Neural cell (in vitro differentiated cells): ENCODE measurements around the gene COQ2.

Experiments used
- CTCF ChIP-seq: fragments of 450-650 bp; IDR thresholded peaks from 2 replicates; pipeline ENCODE4 v1.5.1; 2014; ENCODE audit warnings: antibody characterized with exemption, mild to moderate bottlenecking, moderate library complexity; ENCODE audit not compliant: poor library complexity, severe bottlenecking
- EP300 ChIP-seq: fragments of 450-650 bp; conservative IDR thresholded peaks from 2 replicates; pipeline ENCODE4 v1.6.1; 2014; ENCODE audit warnings: antibody characterized with exemption, mild to moderate bottlenecking, moderate library complexity; ENCODE audit not compliant: poor library complexity, severe bottlenecking
- REST ChIP-seq: IDR thresholded peaks from 2 replicates; pipeline ENCODE4 v1.6.1; 2012; ENCODE audit warnings: borderline replicate concordance

GRCh38 chr4:83269256-83269655 lies 15.3 kb downstream of the COQ2 start:
- no peak for TF ChIP-seq CTCF
- no peak for TF ChIP-seq REST
- no peak for TF ChIP-seq EP300
